Mucosa of descending colon (tissue), 3 donors: ENCODE data around the gene PAXX. TPM values are rescaled to one million over a fixed set of nuclear protein-coding genes. Genes with fewer than 3 reads are reported as not detected.

Source experiments
- ATAC-seq: fragments of 200-7000 bp; cut with Tn5 transposase; one replicate; pipeline ENCODE4 v1.9.1; 2020; ENCODE audit warnings: mild to moderate bottlenecking, moderate library complexity
- DNase-seq, 3 donors: peaks; one replicate each; pipeline ENCODE4 v3.0.0-alpha.2; 2020
- H3K36me3 ChIP-seq: fragments of 200-600 bp; one replicate; pipeline ENCODE4 v1.8.0; 2021; ENCODE audit warnings: low read depth, mild to moderate bottlenecking
- H3K4me1 ChIP-seq: fragments of 200-600 bp; one replicate; pipeline ENCODE4 v1.8.0; 2021; ENCODE audit warnings: low read depth, mild to moderate bottlenecking
- H3K4me3 ChIP-seq: fragments of 200-600 bp; one replicate; pipeline ENCODE4 v1.8.0; 2021; ENCODE audit warnings: mild to moderate bottlenecking
- H3K9me3 ChIP-seq: fragments of 200-600 bp; one replicate; pipeline ENCODE4 v1.8.0; 2021; ENCODE audit warnings: mild to moderate bottlenecking
- intact Hi-C, 2 donors: fragments of 100-400 bp; cut with DNase I in 1 of 2; cut with micrococcal nuclease in 1 of 2; formaldehyde crosslinking; loops; one replicate each; pipeline versions ENCODE4 v1.11.0 to v1.11.1; 2022; cut with DNase I, micrococcal nuclease
- total RNA-seq, 3 donors: library from RNA; stranded (reverse); fragmentation: NEBNext Ultra II Directional in 2 of 3; extraction: Animal tissue kit (Norgen Biotek cat#: 25700) in 2 of 3; gene quantifications; one replicate each; pipeline versions ENCODE4 v1.2.1 to v1.2.4, GENCODE V29; 2021 to 2023
- TF ChIP-seq, protein P1 (sequence below): fragments of 200-600 bp; IDR thresholded peaks from one replicate; pipeline ENCODE4 v1.8.0; 2022; ENCODE audit warnings: antibody characterized with exemption, mild to moderate bottlenecking
- donor health status: DM: no; HTN: no; CAD: no; lungs with moderate emphysema.
- donor health status: DM: no; HTN: no; CAD: no.
- donor health status: DM: no; HTN: yes; CAD: no.

PAXX gene
- total RNA-seq, 3 donors from 2014 or later, result 32.0 to 39.9 (median 34.1) TPM

GRCh38 chr9:137015540-137015930 lies 23.3 kb downstream of the PAXX start:
- no peak for ATAC-seq
- Histone ChIP-seq H3K4me3 (no peak overlapping the region), H3K4me1 (no peaks in the 10 kb centered on the region), H3K36me3 (no peaks in the 10 kb centered on the region), H3K9me3 (no peaks in the 10 kb centered on the region)
- intact Hi-C loops, result no loop called here
- TF ChIP-seq, protein P1, sequence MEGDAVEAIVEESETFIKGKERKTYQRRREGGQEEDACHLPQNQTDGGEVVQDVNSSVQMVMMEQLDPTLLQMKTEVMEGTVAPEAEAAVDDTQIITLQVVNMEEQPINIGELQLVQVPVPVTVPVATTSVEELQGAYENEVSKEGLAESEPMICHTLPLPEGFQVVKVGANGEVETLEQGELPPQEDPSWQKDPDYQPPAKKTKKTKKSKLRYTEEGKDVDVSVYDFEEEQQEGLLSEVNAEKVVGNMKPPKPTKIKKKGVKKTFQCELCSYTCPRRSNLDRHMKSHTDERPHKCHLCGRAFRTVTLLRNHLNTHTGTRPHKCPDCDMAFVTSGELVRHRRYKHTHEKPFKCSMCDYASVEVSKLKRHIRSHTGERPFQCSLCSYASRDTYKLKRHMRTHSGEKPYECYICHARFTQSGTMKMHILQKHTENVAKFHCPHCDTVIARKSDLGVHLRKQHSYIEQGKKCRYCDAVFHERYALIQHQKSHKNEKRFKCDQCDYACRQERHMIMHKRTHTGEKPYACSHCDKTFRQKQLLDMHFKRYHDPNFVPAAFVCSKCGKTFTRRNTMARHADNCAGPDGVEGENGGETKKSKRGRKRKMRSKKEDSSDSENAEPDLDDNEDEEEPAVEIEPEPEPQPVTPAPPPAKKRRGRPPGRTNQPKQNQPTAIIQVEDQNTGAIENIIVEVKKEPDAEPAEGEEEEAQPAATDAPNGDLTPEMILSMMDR, result no peak
- DNase-seq, result no peak

GRCh38 chr9:137015976-137016375 lies 23.8 kb downstream of the PAXX start:
- H3K9me3 ChIP-seq, result no peaks in the 10 kb centered on the region

DNA sequence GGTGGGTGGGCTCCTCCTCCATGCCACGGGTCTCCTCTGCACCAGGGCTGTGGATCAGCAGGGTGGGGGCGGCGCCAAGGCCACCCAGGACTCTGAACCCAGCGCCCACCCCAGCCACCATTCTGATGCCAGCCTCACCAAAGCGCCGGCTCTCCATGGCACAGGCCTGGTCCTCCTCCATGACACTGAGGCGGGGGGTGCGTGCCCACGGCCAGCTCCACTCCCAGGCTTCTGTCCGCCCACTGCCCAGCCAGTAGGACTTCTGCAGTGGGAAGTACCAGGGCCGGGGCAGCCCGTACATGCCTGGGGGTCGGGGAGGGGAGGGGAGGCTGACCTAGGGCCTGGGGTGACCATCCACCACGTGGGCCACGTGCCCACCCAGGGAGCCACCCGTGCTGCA lies 24.2 kb downstream of the PAXX start:
- intact Hi-C loops, result no loop called here
- peaks cover 3% of the 10 kb centered on the region for H3K4me1 ChIP-seq
- H3K4me3 ChIP-seq, result no peak overlapping the region
- no peaks in the 10 kb centered on the region for H3K9me3 ChIP-seq
- no peaks in the 10 kb centered on the region for H3K36me3 ChIP-seq
- DNase-seq (no peak), ATAC-seq (no peak)
- TF ChIP-seq, protein P1, result no peak

More at GRCh38 chr9:137015976-137016375, 23.8 kb downstream of the PAXX start:
- DNase-seq (no peak), ATAC-seq (no peak)
- Histone ChIP-seq H3K4me1 (no peaks in the 10 kb centered on the region), H3K4me3 (no peak overlapping the region), H3K36me3 (no peaks in the 10 kb centered on the region)
- intact Hi-C loops, result no loop called here
- TF ChIP-seq, protein P1, result no peak

GRCh38 chr9:137017071-137017470 lies 24.8 kb downstream of the PAXX start:
- no peaks in the 10 kb centered on the region for H3K9me3 ChIP-seq
- DNase-seq (no peak), ATAC-seq (no peak)
- H3K36me3 ChIP-seq, result no peaks in the 10 kb centered on the region
- H3K4me1 ChIP-seq, result peaks cover 5% of the 10 kb centered on the region
- TF ChIP-seq, protein P1, result no peak
- no peak overlapping the region for H3K4me3 ChIP-seq
- intact Hi-C loops, result no loop called here

- ATAC-seq (no peak), DNase-seq (no peak)
- Histone ChIP-seq H3K9me3 (no peaks in the 10 kb centered on the region), H3K36me3 (no peaks in the 10 kb centered on the region), H3K4me1 (peaks cover 14% of the 10 kb centered on the region), H3K4me3 (no peak overlapping the region)
- TF ChIP-seq, protein P1, result no peak
- intact Hi-C loops, result no loop called here
Measured at GRCh38 chr9:137017791-137018497, 25.7 kb downstream of the PAXX start.
